ENCODE results near the gene EMCN.
"Not testable (repeated sequence)": the region's sequence is repeated elsewhere in the genome, so short reads cannot be mapped to it uniquely, and the experiment has no call there.

EMCN gene

GRCh38 chr4:100492129-100492528, 25.7 kb downstream of the EMCN start:
- no peak for DNase-seq

GRCh38 chr4:100489305-100489704, 28.5 kb downstream of the EMCN start:
- no peak for DNase-seq

GRCh38 chr4:100486496-100486895, 31.3 kb downstream of the EMCN start:
- DNase-seq: no peak

- no peak for DNase-seq
These were observed 34.0 kb downstream of the EMCN start for GRCh38 chr4:100483796-100484195.

- no peak for DNase-seq
These were observed 37.9 kb downstream of the EMCN start for GRCh38 chr4:100479971-100480370.

GRCh38 chr4:100469555-100469954, 48.3 kb downstream of the EMCN start:
- no peak for DNase-seq

GRCh38 chr4:100466501-100466900, 51.3 kb downstream of the EMCN start:
- DNase-seq: no peak

- no peak for DNase-seq
These were observed 55.8 kb downstream of the EMCN start for GRCh38 chr4:100461807-100462605.

GRCh38 chr4:100450449-100450848, 67.4 kb downstream of the EMCN start:
- DNase-seq: no peak

GRCh38 chr4:100431416-100431815, 86.4 kb downstream of the EMCN start:
- DNase-seq: no peak

- no peak for DNase-seq
These were observed 87.4 kb downstream of the EMCN start for GRCh38 chr4:100430451-100430850.

- DNase-seq: no peak
These were observed 88.2 kb downstream of the EMCN start for GRCh38 chr4:100429616-100430015.

- peak in 3 of 4 experiments; percentile 2 to 4 (median 3) for DNase-seq
These were observed 89.8 kb downstream of the EMCN start for GRCh38 chr4:100428051-100428450.

GRCh38 chr4:100424376-100424775, 93.4 kb downstream of the EMCN start:
- DNase-seq: no peak

- DNase-seq: no peak
These were observed 94.9 kb downstream of the EMCN start for GRCh38 chr4:100422894-100423293.

GRCh38 chr4:100421361-100421978, 96.4 kb downstream of the EMCN start:
- DNase-seq: peak in 1 of 4 experiments; percentile 17

- DNase-seq: peak in 1 of 4 experiments; percentile 2
These were observed 97.3 kb downstream of the EMCN start for GRCh38 chr4:100420571-100420970.

GRCh38 chr4:100417565-100417964, 100.3 kb downstream of the EMCN start:
- no peak for DNase-seq

- no peak for DNase-seq
These were observed 103.6 kb downstream of the EMCN start for GRCh38 chr4:100414016-100414790.

- DNase-seq: no peak
These were observed 126.0 kb downstream of the EMCN start for GRCh38 chr4:100391863-100392262.

GRCh38 chr4:100391086-100391485, 126.7 kb downstream of the EMCN start:
- no peak for DNase-seq

- DNase-seq: no peak
These were observed 131.6 kb downstream of the EMCN start for GRCh38 chr4:100386270-100386669.

GRCh38 chr4:100380401-100380800, 137.4 kb downstream of the EMCN start:
- not testable (repeated sequence) for DNase-seq

All from suppressor macrophage (primary cell).